NCI-H1694 (cell line): ENCODE measurements around the gene LCTL.
A peak's percentile ranks its signal among the peaks of the same experiment; 100 is the strongest.
"Not testable (repeated sequence)": the region's sequence is repeated elsewhere in the genome, so short reads cannot be mapped to it uniquely, and the experiment has no call there.

Source experiments
- DNase-seq: peaks from one replicate; lab custom pipeline; 2025; lab: John Stamatoyannopoulos, UW

The LCTL gene

GRCh38 chr15:66591322-66591862 lies 25.6 kb upstream of the LCTL start:
- DNase-seq: no peak

GRCh38 chr15:66590435-66590834 lies 24.6 kb upstream of the LCTL start:
- no peak for DNase-seq

- DNase-seq: not testable (repeated sequence)
These were observed 23.6 kb upstream of the LCTL start for GRCh38 chr15:66589429-66589828.

DNA sequence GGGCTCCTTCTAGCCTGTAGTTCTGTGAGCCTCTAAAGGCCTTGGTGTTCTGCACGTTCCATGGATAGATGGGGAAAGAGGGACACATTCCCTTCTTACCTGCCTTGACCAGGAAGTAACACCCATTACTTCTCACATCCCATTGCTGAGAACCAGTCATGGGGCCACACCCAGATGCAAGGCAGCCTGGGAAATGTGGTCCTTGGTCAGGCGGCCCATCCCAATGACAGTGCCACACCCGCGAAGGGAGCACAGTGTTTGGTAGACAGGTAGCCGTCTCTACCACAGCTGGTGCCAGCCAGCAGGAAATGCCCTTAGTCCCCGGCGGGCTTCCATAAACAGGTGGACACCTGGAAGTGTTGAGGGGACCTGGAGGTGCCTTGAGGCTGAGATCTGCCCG lies 23.2 kb upstream of the LCTL start:
- no peak for DNase-seq

- no peak for DNase-seq
These were observed 22.7 kb upstream of the LCTL start for GRCh38 chr15:66588537-66588936.

- DNase-seq: no peak
These were observed 22.0 kb upstream of the LCTL start for GRCh38 chr15:66587749-66588148.

GRCh38 chr15:66587020-66587419 lies 21.2 kb upstream of the LCTL start:
- no peak for DNase-seq

DNA sequence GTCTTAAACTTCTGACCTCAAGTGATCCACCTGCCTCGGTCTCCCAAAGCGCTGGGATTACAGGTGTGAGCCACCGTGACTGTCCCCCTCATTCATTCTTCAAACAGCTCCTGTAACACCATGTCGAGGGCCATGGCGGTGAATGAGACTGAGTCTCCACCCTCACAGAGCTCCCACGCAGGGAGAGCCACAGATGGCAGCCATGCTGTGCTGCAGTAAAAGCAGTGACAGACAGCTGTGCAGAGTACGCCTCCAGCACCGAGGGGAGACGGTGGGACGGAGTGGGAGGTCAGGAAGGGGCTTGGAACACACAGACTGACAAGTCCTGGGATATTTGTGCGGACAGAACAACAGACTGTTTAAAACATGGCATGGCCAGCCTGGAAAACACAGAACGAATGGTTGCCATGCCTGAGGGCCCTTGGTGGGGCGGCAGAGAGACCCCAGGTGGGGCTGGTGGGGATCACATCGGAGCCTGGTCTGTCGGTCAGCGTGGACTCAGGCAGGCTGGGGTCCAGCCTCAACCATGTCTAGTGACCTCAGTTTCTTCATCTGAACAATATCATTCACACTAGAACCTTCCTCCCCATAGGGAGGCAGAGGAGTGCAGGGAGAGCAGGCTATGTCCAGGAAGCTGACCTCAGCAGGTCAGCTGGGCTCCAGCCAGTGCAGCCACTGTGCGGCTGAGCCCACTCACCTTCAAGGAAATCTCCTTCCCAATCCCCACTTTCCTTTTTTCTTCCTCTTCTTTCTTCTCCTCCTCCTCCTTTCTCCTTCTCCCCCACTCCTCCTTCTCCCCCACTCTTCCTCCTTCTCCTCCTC lies 20.6 kb upstream of the LCTL start:
- DNase-seq: no peak

DNA sequence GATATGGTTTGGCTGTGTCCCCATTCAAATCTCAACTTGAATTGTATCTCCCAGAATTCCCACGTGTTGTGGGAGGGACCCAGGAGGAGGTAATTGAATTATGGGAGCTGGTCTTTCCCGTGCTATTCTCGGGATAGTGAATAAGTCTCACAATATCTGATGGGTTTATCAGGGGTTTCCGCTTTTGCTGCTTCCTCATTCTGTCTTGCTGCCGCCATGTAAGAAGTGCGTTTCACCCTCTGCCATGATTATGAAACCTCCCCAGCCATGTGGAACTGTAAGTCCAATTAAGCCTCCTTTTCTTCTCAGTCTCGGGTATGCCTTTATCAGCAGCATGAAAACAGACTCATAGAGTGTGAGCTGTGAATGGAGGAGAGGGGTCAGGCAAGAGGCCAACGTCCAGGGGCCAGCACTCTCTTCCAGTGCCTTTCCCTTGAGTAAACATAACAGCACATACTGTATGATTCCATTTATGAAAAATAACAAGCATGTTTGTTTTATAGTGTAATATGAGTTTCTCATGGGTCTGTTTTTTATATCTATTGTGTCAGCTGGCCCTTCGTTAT lies 16.3 kb upstream of the LCTL start:
- no peak for DNase-seq

- DNase-seq: no peak
These were observed 14.8 kb upstream of the LCTL start for GRCh38 chr15:66580643-66581042.

DNA sequence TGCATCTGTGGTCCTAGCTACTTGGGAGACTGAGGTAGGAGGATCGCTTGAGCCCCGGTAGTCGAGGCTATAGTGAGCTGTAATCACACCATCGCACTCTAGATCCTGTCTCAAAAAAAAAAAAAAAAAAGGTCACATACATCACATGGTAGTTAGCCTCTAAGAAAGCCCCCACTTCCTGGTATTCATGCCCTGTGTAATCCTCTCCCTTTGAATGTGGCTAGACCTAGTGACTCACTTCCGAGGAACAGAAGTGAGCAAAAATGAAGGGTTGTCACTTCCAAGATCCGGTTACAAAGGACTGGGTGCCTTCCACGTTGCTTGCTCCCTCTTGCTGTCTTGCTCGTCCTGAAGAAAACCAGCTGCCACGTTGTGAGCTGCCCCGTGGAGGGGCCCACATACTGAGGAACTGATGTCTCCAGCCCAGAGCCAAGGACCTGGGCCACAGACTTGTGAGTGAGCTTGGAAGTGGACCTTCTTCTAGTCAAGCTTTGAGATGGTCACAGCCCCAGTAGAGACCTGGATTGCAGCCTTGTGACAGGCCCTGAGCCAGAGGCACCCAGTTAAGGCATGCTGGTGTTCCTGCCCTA lies 12.6 kb upstream of the LCTL start:
- DNase-seq: no peak

GRCh38 chr15:66574596-66574950 lies 8.8 kb upstream of the LCTL start:
- DNase-seq: no peak

DNA sequence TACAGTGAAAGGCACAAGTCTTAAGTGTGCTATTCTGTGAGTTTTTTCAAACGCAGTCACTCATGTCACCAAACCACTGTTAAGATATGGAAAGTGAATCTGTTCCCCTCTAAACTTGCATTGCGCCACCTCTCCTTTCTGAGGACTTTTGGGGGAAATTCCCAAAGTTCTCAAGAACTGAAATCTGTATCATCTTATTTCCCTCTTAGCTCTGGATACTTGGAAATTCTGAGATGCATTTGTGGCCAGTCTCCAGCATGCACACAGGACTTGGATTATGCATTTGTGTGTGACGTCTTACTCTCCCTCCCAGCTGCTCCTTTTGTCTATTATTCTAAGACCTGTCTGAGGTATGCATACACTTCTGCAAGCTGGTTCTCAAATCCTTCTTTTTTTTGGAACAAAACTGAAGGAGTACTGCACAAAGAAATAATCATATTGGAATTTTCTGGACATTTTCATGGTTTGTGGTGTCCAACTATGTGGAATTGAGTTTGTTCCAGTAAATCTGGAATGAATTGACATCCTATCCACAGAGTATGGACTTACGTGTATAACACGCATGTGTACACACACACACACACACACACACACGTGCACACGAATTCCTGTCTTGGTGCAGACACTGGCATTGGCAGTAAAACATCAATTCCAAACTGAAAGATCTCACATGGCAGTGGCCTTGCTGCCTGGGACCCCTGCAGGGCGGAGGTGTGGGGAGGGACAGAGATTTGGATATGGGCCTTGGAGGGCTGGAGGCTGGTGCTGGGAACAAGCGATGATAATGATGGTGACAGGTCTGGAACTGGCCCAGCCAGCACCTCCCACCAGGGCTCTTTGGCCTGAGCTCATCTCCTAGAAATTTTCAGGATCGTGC lies 8.2 kb upstream of the LCTL start:
- DNase-seq: no peak

GRCh38 chr15:66573348-66573718 lies 7.5 kb upstream of the LCTL start:
- no peak for DNase-seq

GRCh38 chr15:66572146-66572545 lies 6.3 kb upstream of the LCTL start:
- no peak for DNase-seq

GRCh38 chr15:66570842-66571478 lies 5.2 kb upstream of the LCTL start:
- no peak for DNase-seq

- DNase-seq: no peak
These were observed 4.5 kb upstream of the LCTL start for GRCh38 chr15:66570327-66570726.

DNA sequence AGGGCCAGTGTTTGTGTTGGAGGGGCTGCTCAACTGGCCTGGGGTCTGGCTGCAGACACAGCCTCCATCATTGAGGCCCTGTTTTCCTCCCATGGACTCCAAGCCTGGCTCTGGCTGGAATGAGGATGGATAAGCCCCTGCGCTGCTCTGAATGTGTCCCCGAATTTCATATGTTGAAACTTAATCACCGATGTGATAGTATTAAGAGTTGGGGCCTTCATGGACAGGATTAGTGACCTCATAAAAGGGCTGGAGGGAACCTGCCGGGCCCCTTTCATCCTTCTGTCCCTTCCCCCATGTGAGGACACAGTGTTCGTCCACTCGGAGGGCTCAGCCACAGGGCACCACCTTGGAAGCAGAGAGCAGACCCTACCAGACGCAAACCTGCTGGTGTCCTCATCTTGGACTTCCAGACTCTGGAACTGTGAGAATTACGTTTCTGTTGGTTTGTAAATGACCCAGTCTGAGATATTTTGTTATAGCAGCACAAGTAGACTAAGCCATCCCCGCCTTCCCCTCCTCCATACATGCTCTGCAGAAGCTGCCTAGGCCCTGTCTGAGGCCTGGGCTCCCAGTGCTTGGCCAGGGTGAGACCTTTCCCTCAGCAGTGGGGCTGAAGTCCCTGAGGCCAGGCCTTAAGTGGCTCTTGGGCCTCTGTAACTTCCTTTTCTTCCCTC lies 3.8 kb upstream of the LCTL start:
- no peak for DNase-seq

- no peak for DNase-seq
These were observed 2.1 kb upstream of the LCTL start for GRCh38 chr15:66567897-66568296.

- DNase-seq: peak; percentile 46
These were observed 1.2 kb upstream of the LCTL start for GRCh38 chr15:66566963-66567531.

- no peak for DNase-seq
These were observed 607 bp downstream of the LCTL start for GRCh38 chr15:66565141-66565641.
